GOT3 (cell line): Measurements from ENCODE around the gene RANBP9.

Experiments used
- DNase-seq: peaks from one replicate; lab custom pipeline; 2025; ENCODE audit warnings: mixed read lengths; lab: John Stamatoyannopoulos, UW

Gene RANBP9

GRCh38 chr6:13649393-13649792 is 62.2 kb downstream of the RANBP9 start:
- no peak for DNase-seq

DNA sequence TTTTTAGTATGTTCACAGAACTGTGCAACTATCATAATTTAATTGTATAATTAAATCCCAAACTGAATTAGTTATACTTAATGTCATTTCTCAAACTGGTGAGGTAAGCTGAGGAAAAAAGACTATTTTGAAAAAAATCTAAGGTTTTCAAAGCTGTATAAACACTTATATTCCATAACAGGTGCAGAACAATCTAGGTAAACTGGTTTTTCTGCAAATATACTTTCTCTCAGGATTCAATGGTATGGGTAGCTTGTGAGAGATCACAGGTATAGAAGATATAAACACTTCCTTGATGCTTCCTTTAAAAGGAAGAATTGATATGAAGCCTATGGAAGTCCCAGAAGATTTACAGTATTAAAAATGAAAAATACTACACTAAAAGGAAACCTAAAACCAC is 62.8 kb downstream of the RANBP9 start:
- no peak for DNase-seq

DNA sequence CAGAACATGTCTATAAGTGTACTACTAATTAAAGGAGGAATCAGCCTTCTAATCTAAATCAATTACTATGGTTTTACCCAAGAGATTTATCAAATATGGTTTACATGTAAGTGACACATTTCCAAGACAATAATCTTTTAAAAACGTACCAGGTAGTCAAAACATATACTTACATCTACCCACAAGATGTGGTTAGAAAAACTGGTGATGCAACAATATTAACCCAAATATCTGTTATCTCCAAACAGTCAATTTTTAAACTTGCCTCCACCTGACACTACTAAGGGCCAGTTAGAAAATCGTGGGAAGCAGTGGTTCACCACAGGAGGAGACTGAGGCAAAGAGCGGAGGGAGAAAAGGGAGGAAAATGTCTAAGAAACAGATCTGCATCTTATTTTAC is 68.5 kb downstream of the RANBP9 start:
- DNase-seq, result no peak

- DNase-seq, result no peak
Measured at GRCh38 chr6:13641315-13641714, 70.3 kb downstream of the RANBP9 start.

DNA sequence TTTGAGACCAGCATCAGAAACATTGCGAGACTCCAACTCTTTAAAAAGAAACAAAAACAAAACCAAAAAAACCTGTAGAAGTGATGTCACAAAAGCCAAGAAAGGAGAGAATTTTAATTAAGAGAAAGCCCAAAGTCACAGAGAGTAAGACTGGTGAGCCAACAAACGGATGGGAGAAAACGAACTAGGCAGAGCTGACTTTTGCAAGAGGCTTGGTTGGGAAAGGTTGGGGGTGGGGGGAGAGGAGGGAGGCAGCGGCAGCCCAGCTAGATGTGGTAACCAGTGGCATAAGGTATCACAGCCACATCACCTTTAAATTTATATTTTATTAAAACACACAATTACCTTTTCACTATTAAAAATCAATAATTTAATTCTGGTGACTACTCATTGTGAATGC is 73.0 kb downstream of the RANBP9 start:
- no peak for DNase-seq

DNA sequence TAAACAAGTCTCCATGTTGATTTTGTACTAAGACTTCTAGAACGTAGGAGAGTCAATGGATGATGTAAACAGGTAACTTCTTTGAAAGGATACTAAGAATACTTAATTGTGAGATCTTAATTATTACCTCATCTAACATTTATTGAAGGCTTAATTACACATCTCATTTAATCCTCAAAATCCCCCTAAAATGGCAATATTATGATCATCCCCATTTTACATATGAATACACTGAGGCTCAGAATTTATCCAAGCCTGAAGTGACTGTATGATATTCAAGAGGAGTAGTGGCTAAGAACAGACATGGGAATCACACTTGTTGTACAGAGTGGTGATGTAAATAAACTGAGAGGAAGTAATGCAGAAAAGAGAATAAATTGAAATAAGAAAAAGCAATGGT is 73.6 kb downstream of the RANBP9 start:
- no peak for DNase-seq

- no peak for DNase-seq
Measured at GRCh38 chr6:13635948-13636658, 75.5 kb downstream of the RANBP9 start.

- no peak for DNase-seq
Measured at GRCh38 chr6:13633343-13633742, 78.3 kb downstream of the RANBP9 start.

DNA sequence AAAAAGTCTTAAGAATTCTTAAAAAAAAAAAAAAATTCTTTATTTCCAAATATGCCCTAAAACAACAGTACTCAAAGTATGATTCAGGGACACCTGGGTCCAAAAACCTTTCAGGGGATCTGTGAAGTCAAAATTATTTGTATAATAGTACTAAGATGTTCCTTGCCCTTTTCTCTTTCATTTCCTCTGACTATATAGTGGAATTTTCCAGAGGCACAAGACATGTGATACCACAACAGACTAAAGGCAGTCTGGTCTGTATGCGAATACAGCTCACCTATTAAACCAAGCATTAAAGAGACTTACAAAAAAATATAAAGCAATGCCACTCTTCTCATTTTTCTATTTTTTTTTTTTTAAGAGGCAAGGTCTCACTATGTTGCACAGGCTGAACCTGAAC is 81.1 kb downstream of the RANBP9 start:
- no peak for DNase-seq

DNA sequence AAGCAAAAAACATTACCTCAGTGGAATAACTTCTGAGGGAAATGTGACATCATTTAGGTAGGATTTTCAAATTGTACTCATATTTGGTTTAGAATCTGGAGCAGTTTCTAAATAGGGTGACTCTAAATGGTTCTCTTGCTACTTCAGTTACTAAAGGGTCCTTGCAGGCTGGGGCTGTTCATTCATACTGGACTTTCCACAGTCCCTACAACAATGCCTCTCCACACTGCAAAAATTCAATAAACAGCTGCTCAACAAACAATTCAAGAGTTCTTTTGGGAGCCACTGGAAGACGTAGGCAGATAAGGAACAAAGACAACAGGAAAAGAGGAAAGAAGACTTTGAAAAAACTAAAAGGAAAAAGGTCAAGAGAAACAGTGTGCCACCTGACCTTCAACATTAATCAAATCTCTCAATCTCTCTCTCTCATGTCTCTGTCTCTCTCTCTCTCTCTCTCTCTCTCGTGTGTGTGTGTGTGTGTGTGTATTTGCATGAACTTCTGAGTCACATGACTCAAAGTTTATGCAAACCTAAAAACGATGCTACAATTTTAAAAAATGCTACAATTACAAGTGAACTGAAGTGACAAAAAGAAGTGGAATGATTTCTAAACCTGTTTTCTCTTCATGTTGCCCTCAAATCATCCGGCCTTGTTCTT is 82.0 kb downstream of the RANBP9 start:
- DNase-seq, result no peak

GRCh38 chr6:13624871-13625288 is 86.8 kb downstream of the RANBP9 start:
- no peak for DNase-seq

DNA sequence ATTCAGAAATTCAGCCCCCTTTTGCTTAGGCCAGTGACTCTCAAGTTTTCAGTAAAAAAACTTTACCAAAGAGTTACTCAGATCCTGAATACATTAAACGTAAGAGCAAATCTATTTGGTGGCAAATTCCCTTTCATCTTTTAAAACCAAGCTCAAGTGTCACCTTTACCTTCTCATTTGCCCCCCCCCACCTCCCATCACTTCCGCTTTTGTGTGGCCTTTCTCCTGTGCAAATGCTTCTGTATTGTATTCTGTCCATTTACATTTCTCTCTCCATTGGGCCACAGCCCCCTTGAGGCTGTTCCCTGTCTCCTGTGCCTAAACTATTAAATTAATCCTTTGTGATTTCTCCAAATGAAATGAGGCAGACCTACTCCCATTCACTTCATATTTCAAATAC is 94.6 kb downstream of the RANBP9 start:
- DNase-seq, result no peak

GRCh38 chr6:13615792-13616120 is 95.9 kb downstream of the RANBP9 start:
- DNase-seq, result no peak

DNA sequence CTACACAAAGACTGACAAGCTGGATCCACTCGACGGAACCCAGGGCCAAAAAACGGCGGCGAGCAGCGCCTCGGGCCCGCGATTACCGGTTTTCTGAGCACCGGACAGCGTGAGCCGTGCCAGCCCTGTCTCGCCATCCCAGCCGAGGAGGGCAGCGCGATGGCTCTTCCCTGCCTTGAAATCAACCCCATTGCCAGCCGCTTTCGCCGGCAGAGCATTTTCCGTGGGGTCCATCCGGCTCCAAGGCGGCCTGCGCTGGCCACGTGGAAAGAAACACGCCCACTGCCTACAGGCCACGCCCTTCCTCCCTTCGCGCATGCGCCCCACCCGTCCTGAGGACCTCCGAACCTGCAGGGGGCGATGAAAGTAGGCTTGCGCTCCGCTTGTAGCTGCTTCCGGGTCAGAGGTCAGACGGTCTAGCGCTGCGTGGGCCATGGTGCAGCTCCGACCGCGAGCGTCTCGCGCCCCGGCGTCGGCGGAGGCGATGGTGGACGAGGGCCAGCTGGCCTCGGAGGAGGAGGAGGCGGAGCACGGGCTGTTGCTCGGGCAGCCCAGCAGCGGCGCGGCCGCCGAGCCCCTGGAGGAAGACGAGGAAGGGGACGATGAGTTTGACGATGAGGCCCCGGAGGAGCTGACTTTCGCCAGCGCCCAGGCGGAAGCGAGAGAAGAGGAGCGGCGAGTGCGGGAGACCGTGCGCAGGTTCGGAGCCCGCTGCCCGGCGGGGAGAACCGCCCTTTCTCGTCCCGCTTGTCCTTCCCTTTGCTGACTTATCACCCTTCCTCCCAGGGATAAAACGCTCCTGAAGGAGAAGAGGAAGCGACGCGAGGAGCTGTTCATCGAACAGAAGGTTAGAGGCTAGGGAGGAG is 96.5 kb downstream of the RANBP9 start, which contains the start of gene NOL7:
Gene NOL7 (plus strand): TSS at position 410 of the 866 bp plus-strand sequence. CDS start 24 bp downstream, at position 434.
- DNase-seq, result peak; percentile 95

GRCh38 chr6:13614126-13614925 is 97.3 kb downstream of the RANBP9 start:
- DNase-seq, result peak; percentile 30

DNA sequence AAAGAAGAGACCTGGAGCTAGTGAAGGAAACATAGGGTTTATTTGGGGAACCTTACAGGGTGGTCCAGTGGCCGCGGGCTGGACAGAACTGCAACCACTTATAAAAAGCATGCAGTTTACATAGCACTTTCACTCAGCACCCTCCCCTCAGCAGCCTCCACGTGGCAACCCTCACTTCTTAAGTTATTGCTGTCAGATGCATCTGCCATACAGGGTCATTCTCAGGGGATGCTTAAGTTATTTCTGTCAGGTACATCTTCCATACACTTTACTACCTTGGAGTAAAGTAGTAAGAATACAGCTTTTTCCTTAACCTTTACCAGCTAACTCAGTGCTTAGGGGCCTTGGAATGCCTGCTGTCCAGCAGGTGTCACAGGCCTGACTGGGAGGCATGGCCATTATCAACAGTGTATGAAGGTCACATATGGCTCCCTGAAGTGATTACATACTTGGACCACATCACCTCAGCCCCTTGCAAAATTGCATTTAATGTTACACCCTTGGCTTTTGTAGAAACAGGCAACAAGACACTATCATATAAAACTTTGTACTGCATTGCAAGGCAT is 98.5 kb downstream of the RANBP9 start:
- no peak for DNase-seq

GRCh38 chr6:13611715-13612114 is 99.9 kb downstream of the RANBP9 start:
- no peak for DNase-seq

DNA sequence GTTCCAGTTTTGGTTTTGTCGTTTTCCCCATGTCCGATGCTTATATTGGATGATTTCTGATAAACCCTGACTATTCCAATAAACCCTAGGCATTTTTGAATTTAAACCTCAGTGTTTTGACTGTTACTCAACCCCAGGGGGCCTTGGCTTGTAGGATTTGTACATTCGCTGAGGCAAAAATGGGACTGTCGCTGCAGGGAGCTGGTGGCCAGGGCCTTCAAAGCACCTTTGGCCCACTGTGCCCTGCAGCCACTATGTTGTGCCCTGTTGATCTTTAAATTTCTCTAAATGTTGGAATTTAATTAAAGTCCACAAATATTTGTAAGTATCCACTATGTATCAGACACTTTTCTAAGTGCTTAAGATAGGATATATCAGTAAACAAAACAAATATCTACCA is 106.0 kb downstream of the RANBP9 start:
- DNase-seq, result no peak

DNA sequence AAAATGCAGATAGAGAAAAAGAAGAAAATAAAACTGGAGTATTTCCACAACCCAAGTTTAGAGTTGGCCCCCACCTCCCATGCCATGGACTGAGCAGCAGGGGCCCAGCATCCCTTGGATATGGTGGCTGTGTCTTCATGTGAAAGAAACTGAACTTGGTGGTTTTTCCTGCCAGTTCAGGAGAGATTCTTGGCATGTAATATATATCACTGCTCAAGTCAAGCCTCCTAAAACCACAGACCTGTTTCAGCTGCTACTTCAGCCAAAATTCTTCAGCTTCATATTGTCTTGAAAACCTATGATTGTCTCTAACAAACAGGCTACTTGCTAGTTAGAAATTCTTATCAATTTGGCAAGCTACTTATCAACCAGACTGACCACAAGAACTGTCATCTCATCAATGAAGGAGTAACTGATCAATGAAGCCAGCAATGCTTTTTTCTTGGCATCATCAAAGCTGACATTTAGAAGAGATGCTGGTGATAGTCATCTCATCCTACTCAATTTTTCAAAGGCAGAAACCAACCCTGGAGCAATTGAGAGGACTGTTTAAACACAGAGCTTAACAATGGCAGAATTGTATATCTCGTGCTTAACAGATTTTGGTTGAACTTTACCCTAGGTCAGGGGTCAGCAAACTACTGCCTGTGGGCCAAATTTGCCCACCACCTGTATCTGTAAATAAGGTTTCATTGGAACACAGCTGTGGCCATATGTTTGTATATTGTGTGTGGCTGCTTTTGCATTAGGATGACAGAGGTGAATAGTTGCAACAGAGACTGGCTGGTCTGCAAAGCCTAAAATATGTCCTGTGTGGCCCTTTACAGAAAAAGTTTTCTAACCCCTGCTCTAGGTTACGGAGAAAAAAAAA is 106.9 kb downstream of the RANBP9 start:
- no peak for DNase-seq

- DNase-seq, result no peak
Measured at GRCh38 chr6:13604135-13604534, 107.5 kb downstream of the RANBP9 start.

DNA sequence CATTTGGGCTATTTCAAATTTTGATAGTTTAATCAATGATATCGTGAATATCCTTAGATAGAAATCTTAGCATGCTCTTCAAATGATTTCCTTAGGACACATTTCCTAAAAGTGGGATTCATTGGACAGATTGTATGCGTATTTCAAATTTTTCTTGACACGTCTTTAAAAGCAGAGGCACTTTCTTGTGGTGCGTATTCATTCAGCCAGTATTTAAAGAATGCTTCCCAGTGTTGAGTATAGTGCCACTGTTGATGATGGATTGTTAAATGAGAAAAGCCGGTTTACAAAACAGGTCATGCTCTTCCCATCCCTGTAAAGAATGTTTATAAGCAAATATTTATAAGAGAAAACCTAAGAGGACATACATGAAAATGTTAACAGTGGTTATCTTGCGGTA is 111.6 kb downstream of the RANBP9 start:
- DNase-seq, result no peak
